Non-pigmented ciliary epithelial cell (primary cell): ENCODE results near the gene DLST.

Source experiments
- DNase-seq: peaks from one replicate; pipeline ENCODE4 v3.0.0-alpha.2; 2010; ENCODE audit warnings: low read depth

The DLST gene

GRCh38 chr14:74940956-74941565 is 59.3 kb downstream of the DLST start:
- DNase-seq = no peak

DNA sequence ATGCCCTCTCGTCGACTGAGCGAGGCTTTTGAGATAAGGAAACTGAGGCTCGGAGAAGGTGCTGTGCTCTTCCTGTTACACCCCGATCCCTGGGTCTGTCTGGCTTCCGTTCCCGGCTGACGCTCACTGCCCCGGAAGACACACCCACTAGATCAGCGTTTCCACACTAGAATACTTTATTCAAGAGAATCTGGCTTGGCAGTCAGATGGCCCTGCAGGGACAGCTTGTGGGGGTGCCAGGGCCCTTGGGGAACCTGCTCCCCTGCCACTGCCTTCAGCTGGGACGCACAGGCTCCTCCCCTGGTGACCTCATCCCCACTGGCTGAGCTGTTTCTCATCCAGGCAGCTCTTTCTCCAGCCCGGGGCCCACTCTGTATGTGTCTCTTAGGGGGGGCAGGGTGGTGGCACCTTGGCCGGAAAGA is 60.0 kb downstream of the DLST start:
- DNase-seq = no peak

DNA sequence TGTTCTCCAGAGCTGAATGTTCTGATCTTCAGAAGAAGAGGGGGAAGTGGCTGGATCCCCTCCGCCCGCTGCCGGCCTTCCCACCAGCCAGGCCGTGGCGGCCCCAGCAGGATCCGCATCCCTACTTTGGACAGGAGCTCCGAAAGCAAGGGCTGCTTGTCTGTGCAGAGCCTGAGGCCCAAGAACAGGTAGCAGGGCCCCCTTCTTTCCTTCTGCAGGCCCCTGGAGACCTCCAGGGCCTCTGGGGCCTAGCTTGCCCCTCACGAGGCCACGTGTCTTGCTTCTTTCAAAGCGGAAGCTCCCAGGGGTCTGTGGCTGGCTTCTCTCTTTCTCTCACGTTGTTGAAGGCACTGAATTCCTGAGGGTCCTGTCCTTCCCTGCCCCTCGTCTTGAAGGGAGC is 60.5 kb downstream of the DLST start:
- DNase-seq = no peak

- no peak for DNase-seq
Measured at GRCh38 chr14:74942608-74943007, 60.9 kb downstream of the DLST start.

DNA sequence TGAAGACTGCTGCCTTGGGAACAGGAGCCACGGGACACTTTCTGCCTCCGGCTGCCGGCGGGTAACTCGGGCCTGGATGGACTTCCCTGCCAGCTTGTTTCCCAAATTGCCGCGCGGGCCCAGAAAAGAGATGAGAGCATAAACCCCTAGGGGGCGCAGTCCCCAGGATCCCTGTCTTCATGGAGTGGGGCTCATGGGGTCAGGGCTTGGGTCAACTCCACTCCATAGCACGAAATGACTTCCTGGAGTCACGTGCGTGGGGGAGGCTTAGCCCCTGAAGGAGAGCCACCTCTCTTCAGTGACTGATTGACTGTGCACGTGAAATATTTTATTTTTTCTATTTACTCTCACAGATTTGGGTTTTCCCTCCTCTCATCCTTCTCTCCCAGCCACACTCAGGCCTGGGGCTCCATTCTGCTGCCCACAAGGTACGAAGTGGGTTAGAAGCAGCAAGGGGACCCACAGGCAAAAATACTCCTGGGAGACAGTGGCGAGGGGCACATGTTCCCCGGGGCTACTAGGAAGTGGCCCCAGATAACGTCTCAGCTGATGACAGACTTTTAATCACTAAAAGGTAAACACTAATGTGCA is 63.6 kb downstream of the DLST start:
- no peak for DNase-seq

GRCh38 chr14:74945852-74946658 is 64.3 kb downstream of the DLST start:
- no peak for DNase-seq

GRCh38 chr14:74946659-74947281 is 65.1 kb downstream of the DLST start:
- DNase-seq = no peak

- DNase-seq = no peak
Measured at GRCh38 chr14:74947353-74948227, 65.9 kb downstream of the DLST start.

GRCh38 chr14:74948228-74949175 is 66.8 kb downstream of the DLST start:
- no peak for DNase-seq

- DNase-seq = no peak
Measured at GRCh38 chr14:74949191-74949601, 67.5 kb downstream of the DLST start.

DNA sequence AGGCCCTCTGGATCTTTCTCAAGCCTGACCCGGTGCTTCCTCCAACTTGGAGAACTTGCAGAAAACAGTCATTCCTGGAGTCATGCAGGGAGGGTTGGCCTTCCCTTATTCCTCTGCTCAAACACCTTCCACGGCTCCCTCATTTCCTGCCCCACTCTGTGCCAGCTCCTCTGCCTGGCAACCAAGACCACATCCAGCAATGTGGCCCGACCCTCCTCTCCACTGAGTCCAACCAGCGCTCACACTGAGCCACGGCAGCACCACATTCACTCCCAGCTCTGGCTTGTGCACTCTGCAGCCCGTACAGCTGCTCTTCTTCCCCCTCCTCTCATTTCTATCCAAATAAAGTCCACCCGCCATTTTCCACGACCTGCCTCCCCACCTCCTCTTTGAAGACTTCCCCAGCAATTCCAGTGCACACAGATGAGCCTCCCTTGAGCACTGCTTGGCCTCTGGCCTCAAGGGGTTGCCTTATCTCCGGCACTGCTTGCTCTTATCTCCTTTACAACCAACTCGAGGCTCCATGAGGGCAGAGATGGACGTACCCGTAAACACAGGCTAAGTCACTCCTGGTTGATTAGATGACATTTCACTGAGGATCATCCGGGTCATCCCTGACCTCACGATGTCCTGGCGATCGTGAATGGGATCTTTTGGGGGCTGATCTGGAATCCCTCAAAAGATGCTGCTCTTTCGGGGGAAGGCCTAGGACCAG is 68.3 kb downstream of the DLST start:
- no peak for DNase-seq

DNA sequence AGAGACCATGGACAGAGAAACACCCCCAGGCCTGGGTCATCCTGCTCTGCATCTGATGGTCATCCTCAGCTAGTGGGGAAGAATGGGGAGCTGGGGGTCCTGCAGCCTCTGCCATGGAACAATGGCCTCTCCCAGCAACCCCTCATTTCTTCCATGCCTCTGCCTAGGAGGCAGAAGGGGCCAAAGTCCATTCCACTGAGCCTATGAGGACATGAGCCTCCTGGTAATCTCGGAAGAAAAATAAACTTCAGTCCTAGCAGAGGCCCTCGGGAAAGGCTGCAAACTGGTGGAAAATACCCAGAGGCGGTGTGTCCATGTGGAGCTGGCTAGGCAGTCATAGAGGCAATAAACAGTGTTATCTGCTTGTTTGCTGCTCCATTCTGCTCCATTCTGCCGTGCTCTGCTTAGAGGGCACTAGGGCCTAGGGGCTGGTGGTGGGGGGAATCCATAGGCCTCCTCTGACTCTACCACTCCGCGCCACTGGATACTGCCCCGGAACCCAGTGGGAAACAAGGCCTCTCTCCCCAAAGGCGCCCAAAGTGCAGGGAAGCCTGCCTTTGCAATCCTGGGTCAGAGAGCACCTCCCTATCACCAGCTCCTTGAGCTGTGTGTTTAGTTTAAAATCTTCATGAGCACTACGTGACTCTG is 69.2 kb downstream of the DLST start:
- DNase-seq = no peak

DNA sequence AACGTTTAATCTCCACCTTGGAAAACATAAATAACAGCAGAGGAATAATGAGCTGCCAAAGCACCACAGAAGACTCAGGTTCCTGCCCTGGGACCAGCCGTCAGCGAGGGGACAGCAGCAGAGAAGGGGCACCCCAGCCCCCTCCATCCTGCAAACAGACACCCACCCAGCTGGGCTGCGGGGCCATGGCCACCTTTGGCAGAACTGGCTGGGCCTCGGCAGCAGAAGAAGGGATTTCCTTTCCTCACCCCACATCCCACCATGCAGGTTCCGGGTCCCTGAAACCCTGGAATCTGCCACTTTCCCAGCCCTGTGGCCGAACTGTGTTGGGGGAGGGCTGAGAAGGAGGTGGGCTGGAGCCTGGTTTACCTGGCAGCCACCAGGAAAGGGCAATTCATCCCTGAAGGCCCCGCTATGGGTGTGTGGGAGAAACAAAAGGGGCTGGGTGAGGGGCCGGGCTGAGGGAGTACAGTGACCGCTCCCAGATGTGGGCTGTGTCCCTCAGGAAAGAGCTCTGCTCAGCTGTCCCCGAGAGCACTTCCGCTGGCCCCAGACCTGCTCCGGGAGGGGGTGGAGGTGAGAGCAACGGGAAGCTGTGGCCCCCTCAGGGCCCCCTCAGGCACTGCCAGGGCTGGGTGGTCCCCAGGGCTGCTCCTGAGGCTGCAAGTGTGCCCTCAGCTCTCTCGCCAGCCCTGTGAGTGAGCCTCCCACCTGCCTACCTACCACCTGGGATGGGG is 69.9 kb downstream of the DLST start:
- no peak for DNase-seq

DNA sequence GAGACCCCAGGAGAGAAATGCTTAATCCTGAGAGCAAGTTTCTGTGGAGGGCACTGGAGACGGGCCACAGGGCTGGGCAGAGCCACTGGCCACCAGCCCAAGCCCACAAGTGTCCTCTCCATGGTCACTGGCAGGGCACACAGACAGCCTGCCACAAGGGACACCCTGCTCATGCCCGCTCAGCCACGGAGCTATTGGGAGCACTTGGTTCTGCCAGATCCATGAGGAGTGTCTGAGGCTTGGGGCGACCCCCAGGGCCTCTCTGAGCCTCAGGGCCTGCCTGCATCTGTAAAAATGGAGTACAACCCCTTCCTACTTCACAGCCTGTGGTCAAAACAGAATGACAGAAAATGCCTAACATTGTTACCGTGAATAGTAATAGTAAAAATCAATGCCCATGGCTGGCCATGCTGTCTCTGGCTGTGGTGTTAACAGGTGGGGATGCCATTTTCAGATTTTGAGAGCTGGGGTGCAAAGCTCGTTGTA is 70.5 kb downstream of the DLST start:
- DNase-seq = no peak

- no peak for DNase-seq
Measured at GRCh38 chr14:74952697-74953484, 71.2 kb downstream of the DLST start.
